GM11168 (cell line): ENCODE measurements around the gene DIP2A.

Source experiments
- in situ Hi-C: fragments of 300-500 bp; cut with MboI; formaldehyde crosslinking; loops from one replicate; pipeline ENCODE4 v1.12.0; 2022; ENCODE audit warnings: low sequenced_read_pairs; ENCODE audit not compliant: unreplicated experiment

DIP2A gene

GRCh38 chr21:46474382-46474781 is 15.7 kb downstream of the DIP2A start:
- in situ Hi-C loops = no loop called here

GRCh38 chr21:46475296-46475695 is 16.6 kb downstream of the DIP2A start:
- in situ Hi-C loops = no loop called here

GRCh38 chr21:46477765-46478164 is 19.1 kb downstream of the DIP2A start:
- in situ Hi-C loops = no loop called here

- in situ Hi-C loops = no loop called here
Measured at GRCh38 chr21:46478910-46479309, 20.2 kb downstream of the DIP2A start.

- in situ Hi-C loops = no loop called here
Measured at GRCh38 chr21:46480466-46480865, 21.8 kb downstream of the DIP2A start.

- in situ Hi-C loops = no loop called here
Measured at GRCh38 chr21:46482225-46482845, 23.6 kb downstream of the DIP2A start.

- in situ Hi-C loops = no loop called here
Measured at GRCh38 chr21:46482846-46483231, 24.1 kb downstream of the DIP2A start.

GRCh38 chr21:46483300-46484295 is 24.9 kb downstream of the DIP2A start:
- in situ Hi-C loops = no loop called here

GRCh38 chr21:46486481-46487126 is 27.9 kb downstream of the DIP2A start:
- in situ Hi-C loops = no loop called here

GRCh38 chr21:46489162-46489663 is 30.5 kb downstream of the DIP2A start:
- in situ Hi-C loops = no loop called here

- in situ Hi-C loops = no loop called here
Measured at GRCh38 chr21:46489800-46490199, 31.1 kb downstream of the DIP2A start.

GRCh38 chr21:46491553-46491952 is 32.9 kb downstream of the DIP2A start:
- in situ Hi-C loops = no loop called here

- in situ Hi-C loops = no loop called here
Measured at GRCh38 chr21:46492851-46493250, 34.2 kb downstream of the DIP2A start.

- in situ Hi-C loops = no loop called here
Measured at GRCh38 chr21:46493828-46494227, 35.1 kb downstream of the DIP2A start.

GRCh38 chr21:46498335-46499050 is 39.8 kb downstream of the DIP2A start:
- in situ Hi-C loops = no loop called here

- in situ Hi-C loops = no loop called here
Measured at GRCh38 chr21:46500224-46500861, 41.7 kb downstream of the DIP2A start.

GRCh38 chr21:46503922-46504550 is 45.3 kb downstream of the DIP2A start:
- in situ Hi-C loops = no loop called here

- in situ Hi-C loops = no loop called here
Measured at GRCh38 chr21:46504666-46505065, 46.0 kb downstream of the DIP2A start.

GRCh38 chr21:46507562-46507961 is 48.9 kb downstream of the DIP2A start:
- in situ Hi-C loops = no loop called here
